ENCODE measurements around the gene MZT1.
"Not testable (repeated sequence)": the region's sequence is repeated elsewhere in the genome, so short reads cannot be mapped to it uniquely, and the experiment has no call there.

The MZT1 gene, protein sequence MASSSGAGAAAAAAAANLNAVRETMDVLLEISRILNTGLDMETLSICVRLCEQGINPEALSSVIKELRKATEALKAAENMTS

DNA sequence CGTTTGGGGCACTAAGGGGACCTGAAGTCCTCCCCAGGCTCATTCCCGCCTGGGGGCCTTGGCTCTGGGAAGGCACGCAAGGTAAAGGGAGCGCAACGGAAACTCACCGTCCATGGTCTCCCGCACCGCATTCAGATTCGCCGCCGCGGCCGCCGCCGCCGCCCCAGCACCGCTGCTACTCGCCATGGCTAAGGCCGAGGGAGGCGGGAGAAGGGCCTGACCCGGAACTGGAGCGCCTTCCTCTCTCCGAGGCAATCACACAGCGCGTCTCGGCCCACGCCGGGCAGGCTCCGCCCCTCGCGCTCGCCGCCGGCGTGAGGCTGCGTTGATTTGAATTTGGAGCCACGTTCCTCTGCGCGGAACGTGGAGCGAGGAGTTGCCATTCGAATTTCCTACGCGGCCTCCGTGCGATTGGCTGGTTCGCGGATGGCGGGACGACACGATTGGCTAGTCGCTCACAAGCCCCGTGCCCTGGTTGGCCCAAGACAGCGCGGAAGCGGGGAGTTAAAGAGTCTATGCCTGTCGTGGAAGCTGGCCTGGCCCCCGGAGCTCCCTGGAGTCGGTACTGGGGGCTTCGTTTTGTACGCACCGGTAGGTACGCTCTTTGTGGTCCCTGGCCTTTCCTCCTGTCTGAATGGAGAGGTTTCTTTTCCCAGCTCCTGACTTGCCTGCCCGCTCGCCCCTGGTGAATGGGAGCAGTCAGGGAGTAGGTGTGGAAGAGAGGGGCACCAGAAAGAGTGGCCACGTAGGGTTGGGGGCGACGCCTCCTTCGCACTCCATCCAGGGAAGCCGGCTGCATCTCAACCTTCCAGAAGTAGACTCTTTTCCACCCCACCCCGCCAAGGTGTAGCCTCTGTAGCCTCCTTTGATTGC lies at the start of gene MZT1, which contains the start of gene BORA:
MZT1 (minus strand) TSS at position 213 of the 873 bp plus-strand sequence; CDS start at position 186, 27 bp downstream.
BORA (plus strand) TSS at position 507 of the 873 bp plus-strand sequence. CDS start 1,018 bp downstream, outside the sequence.
- peak; percentile 83 for DNase-seq (ENCODE audit: extremely low read depth in 1 of 2, low read depth in 1 of 2)

- DNase-seq (ENCODE audit: extremely low read depth in 1 of 2, low read depth in 1 of 2): no peak
Measured at GRCh38 chr13:72774019-72774418, 46.6 kb upstream of the MZT1 start.

DNA sequence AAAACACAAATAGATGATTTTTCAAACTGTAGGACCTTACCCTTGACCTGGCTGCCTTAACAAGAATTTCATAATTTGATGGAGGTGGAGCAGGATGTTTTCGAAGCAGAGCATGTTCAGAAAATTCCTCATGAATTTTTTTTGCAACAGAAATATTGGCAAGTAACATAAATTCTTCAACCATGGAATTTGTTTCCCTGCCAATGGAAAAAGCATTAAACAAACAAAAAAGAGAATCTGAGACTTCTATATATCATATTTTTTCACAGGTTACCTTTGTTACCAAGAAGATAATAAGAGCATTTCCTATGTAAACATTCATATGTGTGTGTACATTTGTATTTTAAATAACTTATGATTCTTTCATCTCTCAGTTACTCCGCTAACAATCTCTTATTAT lies 36.0 kb upstream of the MZT1 start:
- DNase-seq (ENCODE audit: extremely low read depth in 1 of 2, low read depth in 1 of 2): no peak

DNA sequence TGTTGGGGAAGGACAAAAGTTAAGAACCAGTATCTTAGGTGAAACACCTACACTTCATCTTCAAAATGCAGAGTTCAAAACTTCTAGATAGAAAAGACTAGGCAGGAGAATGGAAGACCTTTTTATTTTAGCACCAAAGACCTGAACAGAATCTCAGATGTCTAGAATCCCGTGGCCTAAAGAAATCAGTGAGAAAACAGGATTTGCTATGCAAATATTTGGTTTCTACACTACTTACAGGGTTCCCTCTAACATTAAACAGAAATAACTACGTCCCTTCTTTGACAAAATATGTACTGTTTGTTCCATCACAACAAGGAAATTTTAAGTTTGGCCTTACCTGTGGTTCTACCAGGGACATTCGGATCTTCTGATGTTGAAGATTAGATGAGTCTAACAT lies 32.8 kb upstream of the MZT1 start:
- no peak for DNase-seq (ENCODE audit: extremely low read depth in 1 of 2, low read depth in 1 of 2)

DNA sequence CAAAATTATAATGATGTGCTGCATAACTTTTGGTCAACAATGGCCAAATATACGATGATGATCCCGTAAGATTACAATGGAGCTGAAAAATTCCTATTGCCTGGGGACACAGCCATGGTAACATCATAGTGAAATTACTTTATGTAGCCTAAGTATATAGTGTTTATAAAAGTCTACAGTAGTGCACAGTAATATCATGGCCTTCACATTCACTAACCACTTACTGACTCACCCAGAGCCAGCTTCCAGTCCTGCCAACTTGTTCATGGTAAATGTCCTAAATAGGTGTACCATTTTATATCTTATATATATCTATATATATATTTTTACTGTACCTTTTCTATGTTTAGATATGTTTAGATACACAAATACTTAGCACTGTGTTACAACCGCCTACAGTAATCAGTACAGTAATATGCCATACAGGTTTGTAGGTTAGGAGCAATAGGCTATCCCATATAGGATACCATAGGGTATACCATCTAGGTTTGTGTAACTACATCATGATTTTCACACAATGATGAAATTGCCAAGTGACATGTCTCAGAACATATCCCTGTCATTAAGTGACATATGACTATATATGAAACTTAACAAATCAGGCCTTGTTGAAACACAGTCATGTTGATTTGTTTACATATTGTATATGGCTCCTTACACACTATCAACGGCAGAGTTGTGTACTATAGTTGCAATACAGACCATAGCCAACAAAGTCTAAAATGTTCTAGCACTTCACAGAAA lies 30.5 kb upstream of the MZT1 start:
- DNase-seq (ENCODE audit: extremely low read depth in 1 of 2, low read depth in 1 of 2): no peak

GRCh38 chr13:72754111-72754510 lies 26.7 kb upstream of the MZT1 start:
- DNase-seq (ENCODE audit: extremely low read depth in 1 of 2, low read depth in 1 of 2): no peak

GRCh38 chr13:72751220-72751619 lies 23.8 kb upstream of the MZT1 start:
- no peak for DNase-seq (ENCODE audit: extremely low read depth in 1 of 2, low read depth in 1 of 2)

DNA sequence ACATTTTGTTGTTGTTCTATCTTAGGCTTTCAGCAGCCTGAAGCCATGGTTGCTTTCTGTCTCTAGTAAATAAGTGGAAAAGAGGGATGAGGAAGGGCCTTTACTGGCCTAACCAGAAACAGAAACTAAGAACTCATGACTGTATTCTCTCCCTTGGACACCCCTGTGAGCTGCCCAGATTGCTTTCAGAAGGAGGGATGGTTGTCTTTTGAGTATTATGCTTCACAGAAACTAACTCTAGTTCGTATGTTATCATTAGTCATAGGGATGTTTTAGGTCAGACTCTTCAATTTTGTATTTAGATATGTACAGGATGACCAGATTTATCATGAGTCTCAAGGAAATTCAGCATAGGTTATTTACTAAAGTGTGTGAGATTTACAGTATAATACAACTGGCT lies 17.8 kb upstream of the MZT1 start:
- no peak for DNase-seq (ENCODE audit: extremely low read depth in 1 of 2, low read depth in 1 of 2)

DNA sequence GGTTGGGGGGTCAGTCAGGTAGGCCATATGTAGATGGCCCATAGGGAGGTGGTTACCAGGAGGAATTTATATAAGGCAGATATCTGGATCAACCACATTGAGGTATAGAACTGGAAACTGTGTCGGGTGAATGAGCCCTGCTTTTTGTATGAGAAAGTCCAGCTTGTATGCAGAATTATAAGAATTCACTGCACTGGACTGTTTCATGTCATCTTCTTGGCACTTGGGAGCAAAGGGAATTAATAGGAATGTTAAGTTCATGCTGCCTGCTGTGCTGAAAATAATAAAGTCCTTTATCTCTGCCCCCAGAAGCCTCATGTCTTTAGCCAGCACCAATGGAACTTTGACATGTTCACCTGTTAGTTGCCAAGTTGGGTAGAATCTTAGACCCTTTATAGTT lies 12.6 kb upstream of the MZT1 start:
- DNase-seq (ENCODE audit: extremely low read depth in 1 of 2, low read depth in 1 of 2): no peak

DNA sequence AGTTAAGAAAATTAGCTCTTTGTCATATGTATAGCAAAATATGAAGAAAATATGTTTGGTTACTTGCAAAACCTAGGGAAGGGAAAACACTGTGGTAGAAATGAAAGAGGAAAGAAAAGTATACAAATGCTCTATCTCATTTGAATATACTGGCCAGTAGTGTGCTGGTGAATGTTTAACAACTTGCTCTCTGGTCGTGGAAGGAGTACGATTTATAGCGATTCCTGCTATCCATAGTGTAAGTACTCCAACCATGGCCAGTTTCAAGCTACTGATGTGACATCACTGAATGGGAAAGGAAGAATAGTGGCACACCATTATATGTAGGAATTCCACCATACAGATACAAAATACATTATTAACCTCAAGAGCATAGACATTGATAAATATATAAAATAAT lies 9.6 kb upstream of the MZT1 start:
- no peak for DNase-seq (ENCODE audit: extremely low read depth in 1 of 2, low read depth in 1 of 2)

DNA sequence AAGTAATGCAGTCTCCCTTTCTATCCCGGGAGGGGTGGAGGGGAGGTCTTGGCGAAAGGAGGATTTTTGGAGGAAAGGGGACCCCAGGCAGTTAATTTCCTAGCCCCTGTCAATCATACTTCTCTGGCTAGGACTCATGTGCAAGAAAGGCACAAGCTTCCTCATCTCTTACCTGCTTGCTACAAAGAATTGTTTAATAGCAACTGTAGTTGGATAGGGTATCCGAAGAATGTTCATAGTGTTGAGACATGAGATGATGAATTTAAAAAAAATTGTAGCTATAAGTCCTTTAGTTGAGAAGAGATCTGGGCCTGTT lies 819 bp upstream of the MZT1 start:
- no peak for DNase-seq (ENCODE audit: extremely low read depth in 1 of 2, low read depth in 1 of 2)

- DNase-seq (ENCODE audit: extremely low read depth in 1 of 2, low read depth in 1 of 2): no peak
Measured at GRCh38 chr13:72726726-72727416, 558 bp downstream of the MZT1 start.

DNA sequence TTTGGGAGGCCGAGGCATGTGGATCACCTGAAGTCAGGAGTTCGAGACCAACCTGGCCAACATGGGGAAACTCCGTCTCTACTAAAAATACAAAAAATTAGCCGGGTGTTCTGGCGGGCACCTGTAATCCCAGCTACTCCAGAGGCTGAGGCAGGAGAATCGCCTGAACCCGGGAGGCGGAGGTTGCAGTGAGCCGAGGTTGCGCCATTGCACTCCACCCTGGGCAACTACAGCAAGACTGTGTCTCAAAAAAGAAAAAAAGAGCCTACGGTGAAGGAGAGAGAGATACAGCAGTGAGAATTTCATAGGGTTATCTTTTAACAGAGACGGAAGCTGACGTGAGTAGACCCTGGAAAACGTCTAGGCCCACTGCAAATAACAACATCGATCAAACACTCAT lies 1.2 kb downstream of the MZT1 start:
- not testable (repeated sequence) for DNase-seq (ENCODE audit: extremely low read depth in 1 of 2, low read depth in 1 of 2)

DNA sequence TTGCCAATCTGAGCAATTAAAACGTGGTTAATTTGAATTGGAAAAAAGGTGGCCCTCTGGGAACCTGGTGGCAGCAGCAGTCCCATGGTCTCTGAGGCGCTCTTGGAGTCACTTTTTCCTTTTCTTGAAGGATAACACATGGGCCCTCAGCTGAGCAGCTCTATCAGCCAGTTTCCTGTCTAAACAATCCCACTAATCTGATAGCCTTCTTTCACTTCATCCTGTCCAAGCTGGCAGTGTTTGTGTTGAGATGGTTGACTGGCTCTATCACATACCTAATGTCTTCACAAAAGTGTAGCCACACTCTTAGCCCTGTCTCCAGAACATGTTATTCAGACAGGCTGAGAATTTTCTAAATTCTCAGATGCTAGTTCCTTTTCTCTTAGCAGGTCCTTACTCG lies 10.7 kb downstream of the MZT1 start:
- no peak for DNase-seq (ENCODE audit: extremely low read depth in 1 of 2, low read depth in 1 of 2)

DNA sequence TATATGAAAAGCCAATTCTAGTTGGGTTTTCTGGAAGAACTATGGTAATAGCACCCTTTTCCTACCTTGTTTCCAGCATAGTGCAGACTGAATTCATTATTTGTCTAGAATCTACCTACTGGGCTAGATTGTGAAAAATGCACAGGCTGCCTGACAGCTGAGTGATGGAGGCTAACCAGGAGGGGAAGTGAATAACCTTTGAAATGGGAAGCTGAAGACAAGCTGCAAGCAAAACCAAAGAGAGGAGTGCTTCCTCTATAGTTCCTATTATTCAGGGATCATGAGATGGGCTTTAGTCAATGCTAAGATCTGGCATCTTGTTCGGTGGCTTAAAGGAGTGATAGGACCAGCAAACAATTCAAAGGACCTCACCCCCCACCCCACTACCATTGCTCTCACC lies 26.9 kb downstream of the MZT1 start:
- DNase-seq (ENCODE audit: extremely low read depth in 1 of 2, low read depth in 1 of 2): no peak

GRCh38 chr13:72698164-72698563 lies 29.3 kb downstream of the MZT1 start:
- DNase-seq (ENCODE audit: extremely low read depth in 1 of 2, low read depth in 1 of 2): no peak

DNA sequence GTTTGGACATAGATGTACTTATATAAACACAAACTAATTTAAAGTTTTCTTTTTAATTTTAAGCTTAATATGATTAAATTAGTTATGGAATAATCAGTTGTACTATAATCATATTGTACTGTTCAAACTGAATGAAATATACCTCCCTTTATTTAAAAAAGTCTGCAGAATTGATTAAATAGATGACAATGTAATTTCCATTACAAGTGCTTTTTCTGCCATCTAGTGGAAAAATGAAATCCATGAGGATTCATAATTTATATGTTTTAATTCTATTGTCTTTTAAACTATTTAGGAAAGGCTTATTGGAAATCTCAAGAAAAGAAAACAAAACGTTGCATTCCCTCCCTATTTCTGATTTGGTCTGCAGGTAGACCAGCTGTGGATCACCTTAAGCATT lies 30.9 kb downstream of the MZT1 start:
- no peak for DNase-seq (ENCODE audit: extremely low read depth in 1 of 2, low read depth in 1 of 2)

DNA sequence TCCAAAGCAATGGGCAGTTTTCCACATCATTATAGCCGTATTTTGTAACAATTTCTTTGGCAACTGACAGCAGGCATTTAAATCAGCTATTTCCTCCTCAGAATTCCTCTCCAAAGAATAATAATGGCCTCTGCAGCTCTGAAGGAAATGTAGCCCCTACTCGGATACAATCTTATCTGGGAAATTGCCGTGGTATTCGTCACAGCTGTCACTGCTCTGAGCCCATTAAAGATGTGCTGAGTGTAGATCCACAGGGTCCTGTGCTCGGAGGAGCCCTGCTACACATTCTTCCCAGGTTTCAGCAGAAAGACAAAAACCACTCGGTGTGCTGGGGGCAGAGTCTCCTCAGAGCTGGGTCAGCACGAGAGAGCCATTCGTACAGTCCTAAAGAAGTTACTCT lies 33.1 kb downstream of the MZT1 start:
- no peak for DNase-seq (ENCODE audit: extremely low read depth in 1 of 2, low read depth in 1 of 2)

- DNase-seq (ENCODE audit: extremely low read depth in 1 of 2, low read depth in 1 of 2): no peak
Measured at GRCh38 chr13:72693832-72694231, 33.6 kb downstream of the MZT1 start.

DNA sequence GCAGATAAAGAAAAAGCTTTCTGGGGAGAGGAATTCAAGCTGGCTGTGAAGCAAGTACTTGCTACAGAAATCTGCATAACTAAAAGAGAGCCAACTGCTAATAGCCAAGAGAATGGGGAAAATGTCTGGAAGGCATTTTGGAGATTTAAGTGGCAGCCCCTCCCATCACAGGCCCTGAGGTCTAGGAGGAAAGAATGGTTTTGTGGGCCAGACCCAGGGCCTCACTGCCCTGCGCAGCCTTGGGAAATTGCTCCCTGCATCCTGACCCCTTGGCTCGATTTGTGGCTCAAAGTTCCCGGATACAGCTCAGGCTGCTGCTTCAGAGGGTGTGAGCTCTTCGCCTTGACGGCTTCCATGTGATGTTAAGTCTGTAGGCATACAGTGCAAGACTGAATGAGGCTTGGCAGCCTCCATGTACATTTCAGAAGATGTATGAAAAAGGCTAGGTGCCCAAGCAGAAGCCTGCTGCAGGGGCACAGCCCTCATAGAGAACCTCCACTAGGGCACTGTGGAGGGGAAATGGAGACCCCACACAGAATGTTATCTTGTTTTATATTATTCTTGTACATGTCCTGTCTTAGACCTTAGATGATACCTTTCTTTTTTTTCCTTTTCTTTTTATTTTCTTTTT lies 34.4 kb downstream of the MZT1 start:
- DNase-seq (ENCODE audit: extremely low read depth in 1 of 2, low read depth in 1 of 2): no peak

GRCh38 chr13:72689181-72689696 lies 38.2 kb downstream of the MZT1 start:
- DNase-seq (ENCODE audit: extremely low read depth in 1 of 2, low read depth in 1 of 2): no peak
